Activated T-helper 1 cell treated with anti-CD3 and anti-CD28 coated beads, Interleukin-12 subunit alpha, Interleukin-12 subunit beta, Interleukin-2, Interleukin-4 antibody, amounts not matched to agents 30 ng/mL and 10 ng/mL and 1 ng/mL, durations not matched to agents 14 hours and 24 hours and 36 hours (primary cell): ENCODE results near the gene C1orf105. TPM values are rescaled to one million over a fixed set of nuclear protein-coding genes. Genes with fewer than 3 reads are reported as not detected.
"Not testable (repeated sequence)": the region's sequence is repeated elsewhere in the genome, so short reads cannot be mapped to it uniquely, and the experiment has no call there.

Experiments
- DNase-seq: peaks from one replicate; pipeline ENCODE4 v3.0.0; 2021; ENCODE audit warnings: low spot score
- H3K27ac Mint-ChIP-seq: one replicate; pipeline ENCODE4 v1.8.0; 2021; ENCODE audit warnings: mild to moderate bottlenecking, mixed read lengths
- H3K27me3 Mint-ChIP-seq: one replicate; pipeline ENCODE4 v1.8.0; 2022; ENCODE audit warnings: mild to moderate bottlenecking, moderate library complexity, mixed read lengths; ENCODE audit not compliant: insufficient read depth
- H3K36me3 Mint-ChIP-seq: one replicate; pipeline ENCODE4 v1.8.0; 2021; ENCODE audit warnings: low read depth, mixed read lengths
- H3K4me1 Mint-ChIP-seq: one replicate; pipeline ENCODE4 v1.8.0; 2021; ENCODE audit warnings: low read depth, mixed read lengths
- H3K4me3 Mint-ChIP-seq: one replicate; pipeline ENCODE4 v1.8.0; 2021; ENCODE audit warnings: mild to moderate bottlenecking, moderate library complexity, mixed read lengths
- H3K9me3 Mint-ChIP-seq: one replicate; pipeline ENCODE4 v1.8.0; 2021; ENCODE audit warnings: mixed read lengths
- intact Hi-C: fragments of 100-400 bp; cut with micrococcal nuclease; formaldehyde crosslinking; loops from one replicate; pipeline ENCODE4 v1.15.1; 2024
- total RNA-seq: library from RNA; stranded (reverse); gene quantifications from 2 replicates; pipeline ENCODE4 v1.2.3, GENCODE V29; 2022

Gene C1orf105
- total RNA-seq, 1 donor from 2014 or later, result not detected

DNA sequence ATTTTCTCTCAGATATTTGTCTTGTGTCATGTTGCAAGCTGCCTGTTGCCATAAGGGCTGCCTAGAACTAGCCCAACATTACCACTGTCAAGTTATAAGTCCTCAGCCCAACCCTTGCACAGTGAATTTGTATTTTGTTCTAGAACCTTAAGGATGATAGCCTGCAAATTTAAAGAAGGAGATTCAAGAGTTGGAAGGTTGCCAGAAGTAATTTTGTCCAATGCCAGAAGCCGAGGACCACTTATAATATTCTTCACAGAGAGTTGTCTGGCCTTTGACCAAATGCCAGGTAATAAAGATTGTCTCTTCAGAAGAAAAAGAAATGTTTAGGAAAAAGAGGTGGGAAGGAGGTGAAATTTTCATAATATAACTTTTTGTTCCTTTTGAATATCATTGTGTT lies 71.9 kb downstream of the C1orf105 start:
- no peaks in the 10 kb centered on the region for H3K36me3 Mint-ChIP-seq
- intact Hi-C loops, result no loop called here
- no peaks in the 10 kb centered on the region for H3K9me3 Mint-ChIP-seq
- H3K27ac Mint-ChIP-seq, result no peak overlapping the region
- H3K4me3 Mint-ChIP-seq, result no peak overlapping the region
- H3K4me1 Mint-ChIP-seq, result peaks cover 6% of the 10 kb centered on the region
- peaks cover 16% of the 10 kb centered on the region for H3K27me3 Mint-ChIP-seq
- no peak for DNase-seq

DNA sequence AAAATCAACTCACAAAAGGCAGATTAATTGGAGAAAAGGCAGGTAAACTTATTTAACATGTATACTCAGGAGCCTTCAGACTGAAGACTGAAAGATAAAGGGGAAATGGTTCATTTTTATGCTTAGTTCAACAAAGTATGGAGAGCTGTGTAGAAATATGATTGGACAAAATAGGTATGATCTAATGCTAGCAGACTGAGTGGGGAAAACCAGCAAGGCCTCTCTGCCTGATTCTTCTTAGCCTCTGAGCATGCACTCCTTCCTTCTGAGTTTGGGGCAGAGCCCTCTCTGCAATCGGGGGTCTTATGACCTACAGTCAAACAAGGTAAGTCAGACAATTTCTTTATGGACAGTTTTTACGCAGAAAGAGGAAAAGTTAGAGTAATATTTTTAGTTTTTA lies 73.7 kb downstream of the C1orf105 start:
- peaks cover 9% of the 10 kb centered on the region for H3K27me3 Mint-ChIP-seq
- no peak for DNase-seq

DNA sequence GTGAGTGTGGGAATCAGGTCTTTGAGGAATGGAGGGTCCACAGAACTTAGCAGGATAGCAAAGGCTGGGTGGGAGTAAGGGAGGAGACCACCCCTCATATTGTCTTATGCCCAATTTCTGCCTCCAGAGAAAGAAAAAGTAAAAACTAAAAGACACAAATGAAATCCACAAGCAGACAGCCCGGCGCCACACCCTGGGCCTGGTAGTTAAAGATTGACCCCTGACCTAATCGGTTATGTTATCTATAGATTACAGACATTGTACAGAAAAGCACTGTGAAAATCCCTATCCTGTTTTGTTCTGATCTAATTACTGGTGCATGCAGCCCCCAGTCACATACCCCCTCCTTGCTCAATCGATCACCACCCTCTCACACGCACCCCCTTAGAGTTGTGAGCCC lies 75.6 kb downstream of the C1orf105 start:
- H3K27ac Mint-ChIP-seq, DNase-seq, H3K36me3 Mint-ChIP-seq, H3K27me3 Mint-ChIP-seq, H3K4me1 Mint-ChIP-seq, intact Hi-C loops, H3K4me3 Mint-ChIP-seq, H3K9me3 Mint-ChIP-seq: not testable (repeated sequence)

More for the DNA sequence above, 73.7 kb downstream of the C1orf105 start:
- Mint-ChIP-seq H3K4me3 (no peak overlapping the region), H3K4me1 (no peaks in the 10 kb centered on the region), H3K36me3 (no peaks in the 10 kb centered on the region), H3K27ac (no peak overlapping the region), H3K9me3 (no peaks in the 10 kb centered on the region)
- intact Hi-C loops, result no loop called here

DNA sequence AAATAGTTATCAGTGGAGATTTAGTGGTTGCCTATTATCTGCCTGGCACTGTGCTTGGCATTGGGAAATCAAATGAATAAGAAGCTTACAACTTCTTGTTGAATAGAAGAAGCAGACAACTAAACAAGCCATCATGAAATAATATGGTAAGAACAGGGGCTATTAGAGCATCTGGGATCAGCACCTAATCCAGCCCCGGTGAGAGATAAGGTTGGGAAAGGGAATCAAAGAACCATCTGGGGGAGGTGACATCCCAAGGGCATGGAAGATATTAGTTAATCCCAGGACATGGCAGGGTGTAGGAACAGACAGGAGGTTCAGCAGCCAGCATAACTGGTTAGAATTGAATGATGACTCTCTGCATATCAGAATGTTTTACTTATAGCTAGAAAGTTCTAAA lies 76.2 kb downstream of the C1orf105 start:
- Mint-ChIP-seq H3K36me3 (no peaks in the 10 kb centered on the region), H3K27ac (no peak overlapping the region)

DNA sequence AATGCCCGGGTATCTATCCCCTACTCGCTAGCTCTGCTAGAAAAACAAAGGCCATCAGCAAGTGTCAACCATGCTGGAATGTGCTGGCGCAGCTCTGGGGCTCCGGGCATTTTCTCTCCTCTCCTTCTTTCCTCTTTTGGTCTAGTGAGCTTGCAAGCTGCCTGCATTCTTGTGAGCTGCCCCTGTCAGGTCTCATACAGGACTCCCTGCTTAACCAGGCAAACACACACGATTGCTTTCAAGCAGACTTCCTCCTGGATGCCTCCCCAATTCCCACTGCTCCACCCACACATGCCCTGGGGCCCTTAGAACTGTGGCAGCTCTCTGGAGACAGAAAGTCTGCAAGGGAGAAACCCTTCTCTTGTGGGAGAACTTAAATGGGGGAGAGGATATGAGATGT lies 76.7 kb downstream of the C1orf105 start:
- Mint-ChIP-seq H3K27ac (no peak overlapping the region), H3K27me3 (peaks cover 6% of the 10 kb centered on the region), H3K4me3 (no peak overlapping the region), H3K9me3 (no peaks in the 10 kb centered on the region), H3K4me1 (no peaks in the 10 kb centered on the region), H3K36me3 (no peaks in the 10 kb centered on the region)
- no peak for DNase-seq
- intact Hi-C loops, result no loop called here

More for the DNA sequence above, 76.2 kb downstream of the C1orf105 start:
- Mint-ChIP-seq H3K27me3 (peaks cover 3% of the 10 kb centered on the region), H3K9me3 (no peaks in the 10 kb centered on the region), H3K4me3 (no peak overlapping the region), H3K4me1 (no peaks in the 10 kb centered on the region)
- intact Hi-C loops, result no loop called here
- no peak for DNase-seq

DNA sequence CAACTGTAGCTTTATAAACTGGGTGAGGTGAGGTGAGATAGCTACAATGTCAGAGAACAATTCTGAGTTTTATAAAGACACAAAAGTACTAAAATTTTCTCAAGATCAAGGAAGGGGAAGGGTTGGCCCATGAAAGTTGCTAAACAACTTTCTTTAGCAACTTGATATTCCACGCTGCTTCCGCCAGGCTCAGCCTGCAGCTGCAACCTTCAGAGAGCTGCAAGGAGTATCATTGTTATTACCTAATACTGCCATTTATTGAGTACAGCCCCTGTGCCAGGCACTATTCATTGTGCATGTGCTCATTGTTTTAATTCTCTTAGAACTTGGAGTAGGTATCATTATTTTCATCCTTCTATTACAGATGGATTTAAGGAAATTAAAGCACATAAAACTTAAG lies 78.4 kb downstream of the C1orf105 start:
- intact Hi-C loops, result no loop called here
- Mint-ChIP-seq H3K9me3 (no peaks in the 10 kb centered on the region), H3K36me3 (no peaks in the 10 kb centered on the region), H3K27ac (no peak overlapping the region), H3K27me3 (peaks cover 6% of the 10 kb centered on the region), H3K4me3 (no peak overlapping the region), H3K4me1 (no peaks in the 10 kb centered on the region)
- no peak for DNase-seq

DNA sequence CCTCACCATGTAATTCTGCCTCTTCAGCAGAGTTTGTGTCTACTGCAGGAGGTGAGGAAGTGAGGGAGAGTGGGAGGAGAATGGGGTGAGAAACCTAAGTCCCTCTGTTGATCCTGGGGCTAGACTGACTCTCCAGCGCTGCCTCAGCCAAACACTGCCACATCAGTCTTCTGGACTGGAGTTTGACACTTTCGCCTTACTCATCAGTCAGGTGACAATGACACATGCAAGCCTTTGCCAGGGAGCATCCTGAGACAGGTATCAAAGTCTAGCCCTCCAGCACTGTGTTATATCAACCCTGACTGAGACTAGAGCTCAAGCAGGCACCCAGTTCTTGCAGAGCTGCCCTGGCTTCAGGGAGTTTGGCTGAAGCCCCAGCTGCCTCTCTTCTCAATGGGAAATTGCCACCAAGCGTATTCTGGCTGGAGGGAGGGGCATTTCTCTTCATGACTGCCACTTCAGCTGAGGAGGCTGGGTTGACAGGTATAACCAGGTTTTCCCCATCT lies 79.2 kb downstream of the C1orf105 start:
- no peaks in the 10 kb centered on the region for H3K9me3 Mint-ChIP-seq
- no peak overlapping the region for H3K27ac Mint-ChIP-seq
- no peak for DNase-seq
- peaks cover 10% of the 10 kb centered on the region for H3K27me3 Mint-ChIP-seq
- H3K4me1 Mint-ChIP-seq, result no peaks in the 10 kb centered on the region
- H3K36me3 Mint-ChIP-seq, result no peaks in the 10 kb centered on the region
- H3K4me3 Mint-ChIP-seq, result no peak overlapping the region
- intact Hi-C loops, result no loop called here

DNA sequence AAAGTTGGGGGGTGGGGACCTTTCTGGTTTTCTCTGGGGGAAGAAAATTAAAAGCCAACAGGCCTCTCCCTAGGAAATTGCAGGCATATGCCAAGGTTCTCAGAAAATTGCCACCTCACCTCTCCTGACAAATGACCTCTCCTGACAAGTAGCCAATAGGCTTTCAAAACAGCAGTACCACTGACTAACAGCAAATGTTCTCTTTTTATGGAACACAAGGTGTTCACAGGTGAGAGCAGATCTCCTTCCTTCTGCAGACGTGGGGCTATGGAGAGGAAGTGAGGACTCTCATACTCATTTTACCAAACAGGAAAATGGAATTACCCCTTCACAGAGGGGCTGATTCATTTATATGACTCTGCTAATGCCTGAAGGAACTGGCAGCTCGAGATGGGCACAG lies 79.7 kb downstream of the C1orf105 start:
- Mint-ChIP-seq H3K27me3 (peaks cover 10% of the 10 kb centered on the region), H3K4me3 (no peak overlapping the region), H3K36me3 (no peaks in the 10 kb centered on the region), H3K9me3 (no peaks in the 10 kb centered on the region), H3K4me1 (no peaks in the 10 kb centered on the region), H3K27ac (no peak overlapping the region)
- DNase-seq, result no peak
- intact Hi-C loops, result no loop called here

DNA sequence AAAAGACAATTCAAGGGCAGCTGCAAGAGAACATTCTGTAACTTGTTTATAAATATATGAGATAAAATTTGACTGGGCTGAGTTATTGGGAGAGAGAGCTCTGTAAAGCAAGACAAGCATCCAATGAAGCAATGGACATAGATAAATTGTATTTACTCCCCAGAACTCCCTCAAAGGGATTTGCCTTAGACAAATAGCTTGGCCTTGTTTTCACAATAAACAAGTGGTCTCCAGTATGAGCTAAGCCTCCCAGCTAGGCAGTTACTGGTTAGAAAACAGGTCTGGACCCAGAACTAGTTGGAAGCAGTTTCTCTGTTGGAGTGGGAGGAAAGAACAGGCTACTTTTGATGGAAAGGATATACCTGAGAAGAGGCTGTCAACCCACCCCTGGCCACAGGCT lies 87.3 kb downstream of the C1orf105 start:
- H3K9me3 Mint-ChIP-seq, result no peaks in the 10 kb centered on the region
- DNase-seq, result no peak
- peaks cover 12% of the 10 kb centered on the region for H3K27me3 Mint-ChIP-seq
- no peak overlapping the region for H3K27ac Mint-ChIP-seq
- intact Hi-C loops, result no loop called here
- H3K4me1 Mint-ChIP-seq, result no peaks in the 10 kb centered on the region
- H3K36me3 Mint-ChIP-seq, result no peaks in the 10 kb centered on the region
- H3K4me3 Mint-ChIP-seq, result no peak overlapping the region

DNA sequence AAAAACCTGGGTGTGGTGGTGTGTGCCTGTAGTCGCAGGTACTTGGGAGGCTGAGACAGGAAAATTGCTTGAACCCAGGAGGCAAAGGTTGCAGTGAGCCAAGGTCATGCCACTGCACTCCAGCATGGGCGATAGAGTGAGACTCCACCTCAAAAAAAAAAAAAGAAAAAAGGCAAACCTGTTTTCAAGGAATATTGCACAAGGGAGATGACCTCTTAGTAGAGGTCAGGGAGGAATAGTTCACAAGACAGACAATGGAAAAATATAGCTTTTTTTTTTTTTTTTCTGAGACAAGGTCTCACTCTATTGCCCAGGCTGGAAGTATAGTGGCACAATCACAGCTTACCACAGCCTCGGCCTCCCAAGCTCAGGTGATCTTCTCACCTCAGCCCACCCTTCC lies 90.0 kb downstream of the C1orf105 start:
- Mint-ChIP-seq H3K4me1 (no peaks in the 10 kb centered on the region), H3K27ac (no peak overlapping the region), H3K4me3 (no peak overlapping the region), H3K27me3 (peaks cover 9% of the 10 kb centered on the region), H3K9me3 (no peaks in the 10 kb centered on the region), H3K36me3 (no peaks in the 10 kb centered on the region)
- DNase-seq, result no peak
- intact Hi-C loops, result no loop called here

DNA sequence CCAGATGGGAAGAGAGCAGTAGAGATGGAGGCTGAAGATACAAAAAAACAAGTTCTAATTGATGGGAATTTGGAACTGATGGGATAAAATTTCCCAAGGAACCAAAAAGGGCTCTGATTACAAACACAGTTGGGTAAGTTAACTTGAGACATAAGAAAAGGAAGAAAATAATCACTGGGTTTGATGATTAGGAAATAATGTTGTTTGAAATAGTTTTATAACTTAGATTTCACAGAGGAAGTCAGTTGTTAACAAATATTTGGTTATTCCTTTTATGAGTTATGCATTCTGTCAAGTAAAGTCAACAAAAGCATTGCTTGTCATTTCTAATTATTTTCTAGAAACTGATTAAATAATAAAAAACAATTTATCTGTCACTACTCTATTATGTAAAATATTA lies 92.1 kb downstream of the C1orf105 start:
- no peaks in the 10 kb centered on the region for H3K9me3 Mint-ChIP-seq
- intact Hi-C loops, result no loop called here

DNA sequence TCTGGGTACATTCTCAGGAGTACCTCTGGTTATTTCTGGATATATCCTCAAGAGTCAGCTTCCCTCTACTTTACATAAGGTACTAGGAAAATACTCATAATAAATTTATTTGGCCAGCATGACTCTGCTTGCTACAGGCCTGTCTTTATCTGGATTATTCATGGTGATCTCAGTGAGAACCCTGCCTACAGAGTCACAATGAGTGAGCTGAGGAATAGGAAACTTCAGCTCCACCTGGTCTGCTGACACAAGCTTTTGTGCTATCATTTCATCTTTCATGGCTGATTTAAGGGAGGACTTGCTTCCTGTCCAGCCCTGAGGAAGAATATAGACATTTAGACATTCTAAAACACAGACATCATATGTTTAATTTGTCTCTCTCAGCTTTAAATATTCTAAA lies 93.0 kb downstream of the C1orf105 start:
- H3K4me3 Mint-ChIP-seq, result no peak overlapping the region
- DNase-seq, result no peak
- H3K9me3 Mint-ChIP-seq, result no peaks in the 10 kb centered on the region
- H3K36me3 Mint-ChIP-seq, result no peaks in the 10 kb centered on the region
- H3K27me3 Mint-ChIP-seq, result peaks cover 9% of the 10 kb centered on the region
- H3K27ac Mint-ChIP-seq, result no peak overlapping the region
- H3K4me1 Mint-ChIP-seq, result no peaks in the 10 kb centered on the region
- intact Hi-C loops, result no loop called here

More for the DNA sequence above, 92.1 kb downstream of the C1orf105 start:
- Mint-ChIP-seq H3K27me3 (peaks cover 9% of the 10 kb centered on the region), H3K4me1 (no peaks in the 10 kb centered on the region), H3K27ac (no peak overlapping the region), H3K4me3 (no peak overlapping the region), H3K36me3 (no peaks in the 10 kb centered on the region)
- DNase-seq, result no peak

DNA sequence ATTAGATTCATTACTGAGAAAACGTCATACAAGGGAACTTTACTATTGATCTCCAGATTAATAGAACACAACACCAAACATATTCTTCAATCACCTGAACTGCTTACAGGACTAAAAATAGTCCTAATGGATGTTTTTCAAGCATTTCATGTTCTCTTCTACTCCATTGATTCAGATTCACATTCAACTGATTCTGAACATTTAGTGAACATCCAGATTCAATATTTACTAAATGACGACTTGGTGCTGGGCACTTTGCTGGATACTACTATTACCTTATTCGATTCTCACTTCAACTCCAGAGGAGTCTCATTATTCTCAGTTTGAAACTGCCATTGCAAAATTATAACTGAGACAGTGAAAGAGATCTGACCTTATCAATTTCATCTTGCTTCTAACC lies 93.6 kb downstream of the C1orf105 start:
- H3K9me3 Mint-ChIP-seq, result no peaks in the 10 kb centered on the region
- no peak overlapping the region for H3K27ac Mint-ChIP-seq
- intact Hi-C loops, result no loop called here
- H3K4me1 Mint-ChIP-seq, result no peaks in the 10 kb centered on the region
- DNase-seq, result no peak
- no peaks in the 10 kb centered on the region for H3K36me3 Mint-ChIP-seq
- peaks cover 13% of the 10 kb centered on the region for H3K27me3 Mint-ChIP-seq
- H3K4me3 Mint-ChIP-seq, result no peak overlapping the region

DNA sequence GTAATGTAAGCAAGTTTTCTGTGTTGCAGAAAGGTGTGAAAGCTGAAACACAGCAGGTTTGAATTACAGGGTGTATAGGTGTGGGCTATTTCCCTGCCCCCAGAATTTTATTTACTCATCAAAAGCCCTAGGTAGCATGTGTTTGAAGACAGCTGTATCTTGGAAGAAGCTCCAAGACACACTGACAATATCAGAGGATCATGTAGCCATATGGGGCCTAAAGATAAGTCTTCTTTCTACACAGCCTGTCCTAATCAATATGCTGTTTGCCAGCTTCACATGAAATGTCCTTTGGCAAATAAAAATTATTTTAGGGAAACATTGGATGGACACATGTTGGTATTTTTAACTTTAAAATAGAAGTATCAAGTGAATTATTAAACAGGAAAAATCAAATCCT lies 95.0 kb downstream of the C1orf105 start:
- Mint-ChIP-seq H3K9me3 (no peaks in the 10 kb centered on the region), H3K27me3 (peaks cover 14% of the 10 kb centered on the region), H3K27ac (no peak overlapping the region), H3K4me1 (no peaks in the 10 kb centered on the region), H3K4me3 (no peak overlapping the region), H3K36me3 (no peaks in the 10 kb centered on the region)
- intact Hi-C loops, result no loop called here
- no peak for DNase-seq
